ENCODE measurements around the gene DIAPH1. TPM values are rescaled to one million over a fixed set of nuclear protein-coding genes. Genes with fewer than 3 reads are reported as not detected.
A peak's percentile ranks its signal among the peaks of the same experiment; 100 is the strongest.

DIAPH1 gene
- total RNA-seq, 1 donor from 2014 or later = 44.1 TPM

DNA sequence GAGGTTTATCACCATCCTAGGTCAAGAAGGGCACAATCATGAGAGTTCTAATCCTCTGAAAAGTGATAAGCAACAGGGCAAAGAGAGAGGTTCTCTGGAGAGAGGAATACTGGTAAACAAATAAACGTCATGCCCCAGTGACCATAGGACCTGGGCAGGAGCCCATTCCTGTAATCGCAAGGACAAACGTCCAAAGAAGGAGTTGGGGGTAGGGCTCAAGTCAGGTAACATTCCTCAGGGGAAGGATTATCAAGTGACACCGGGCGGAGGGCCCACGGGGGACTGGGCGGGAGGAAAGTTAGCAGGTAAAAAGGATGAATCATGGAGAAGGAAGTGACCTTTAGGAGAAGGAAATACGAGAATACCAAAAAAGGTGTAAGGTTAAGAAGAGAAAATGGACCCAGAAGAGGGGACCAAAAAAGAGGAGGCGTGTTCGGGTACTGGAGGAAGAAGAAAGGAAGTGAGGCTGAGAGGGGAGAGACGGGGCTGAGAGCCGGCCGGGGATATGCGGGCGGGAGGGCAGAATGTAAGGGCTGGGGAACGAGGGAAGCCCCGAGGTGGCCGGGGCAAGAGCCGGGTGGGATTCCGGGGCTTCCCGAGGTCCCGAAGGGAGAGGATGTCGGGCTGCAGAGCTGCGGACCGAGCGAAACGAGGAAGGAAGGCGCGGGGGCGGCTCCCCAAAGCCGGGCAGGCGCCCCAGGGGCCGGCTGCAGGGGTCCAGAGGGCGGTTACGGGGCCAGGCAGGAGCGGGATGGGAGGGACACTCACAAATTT, 583 bp downstream of the DIAPH1 start:
- Mint-ChIP-seq H3K9me3 (ENCODE audit: low read depth) (no peaks in the 10 kb centered on the region), H3K27me3 (ENCODE audit: low read depth) (no peaks in the 10 kb centered on the region), H3K4me1 (ENCODE audit: low read depth) (peaks cover 38% of the 10 kb centered on the region), H3K27ac (ENCODE audit: unreplicated experiment) (peak overlapping the region; percentile 90), H3K36me3 (ENCODE audit: low read depth) (peaks cover 10% of the 10 kb centered on the region), H3K4me3 (ENCODE audit: unreplicated experiment) (peak overlapping the region; percentile 89)
- no peak for DNase-seq (ENCODE audit: low spot score)
- TF ChIP-seq CTCF (IDR thresholded peaks at IDR 0.05) = no peak

GRCh38 chr5:141617682-141618029, 1.1 kb downstream of the DIAPH1 start:
- Mint-ChIP-seq H3K27me3 (ENCODE audit: low read depth) (no peaks in the 10 kb centered on the region), H3K9me3 (ENCODE audit: low read depth) (no peaks in the 10 kb centered on the region), H3K27ac (ENCODE audit: unreplicated experiment) (peak overlapping the region; percentile 90), H3K36me3 (ENCODE audit: low read depth) (peaks cover 8% of the 10 kb centered on the region), H3K4me3 (ENCODE audit: unreplicated experiment) (peak overlapping the region; percentile 89), H3K4me1 (ENCODE audit: low read depth) (peaks cover 38% of the 10 kb centered on the region)
- DNase-seq (ENCODE audit: low spot score) = no peak
- no peak for TF ChIP-seq CTCF (IDR thresholded peaks at IDR 0.05)

GRCh38 chr5:141617128-141617527, 1.7 kb downstream of the DIAPH1 start:
- H3K27ac Mint-ChIP-seq (ENCODE audit: unreplicated experiment) = peak overlapping the region; percentile 90
- no peak for DNase-seq (ENCODE audit: low spot score)

DNA sequence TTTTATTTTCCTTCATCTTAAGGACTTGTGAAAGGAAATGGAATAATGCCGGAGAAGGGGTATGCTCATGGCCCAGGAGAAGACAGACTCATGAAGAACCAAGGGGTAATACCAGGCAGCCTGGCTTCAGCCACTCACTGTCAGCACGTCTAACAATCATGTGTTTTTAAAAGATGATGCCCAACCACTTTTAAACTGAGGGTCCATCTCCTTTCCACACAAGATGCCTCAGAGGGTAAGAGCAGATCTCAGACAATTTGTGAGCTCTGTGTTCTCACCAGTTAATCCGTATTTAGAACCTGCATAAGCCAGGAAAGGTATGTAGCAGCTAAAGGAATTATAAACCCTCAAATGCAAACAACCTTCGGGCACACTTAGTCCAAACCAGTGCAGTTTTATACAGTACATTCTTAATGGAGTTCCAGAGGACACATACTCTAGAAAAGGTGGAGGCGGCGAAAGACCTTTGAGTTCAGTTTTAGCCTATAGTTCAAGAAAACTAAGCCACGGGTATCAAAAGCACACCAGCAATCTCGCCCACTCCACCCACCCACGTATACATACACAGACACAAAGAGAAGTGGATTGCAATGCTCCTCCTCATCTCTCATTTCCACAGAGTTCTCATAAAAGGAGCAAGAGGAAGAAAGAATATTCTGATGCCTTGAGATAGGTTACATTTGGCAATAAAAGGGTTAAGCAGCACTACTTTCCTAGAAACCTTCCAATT, 2.6 kb downstream of the DIAPH1 start:
- Mint-ChIP-seq H3K27ac (ENCODE audit: unreplicated experiment) (peak overlapping the region; percentile 36), H3K36me3 (ENCODE audit: low read depth) (peaks cover 2% of the 10 kb centered on the region), H3K27me3 (ENCODE audit: low read depth) (no peaks in the 10 kb centered on the region), H3K9me3 (ENCODE audit: low read depth) (no peaks in the 10 kb centered on the region), H3K4me3 (ENCODE audit: unreplicated experiment) (no peak overlapping the region), H3K4me1 (ENCODE audit: low read depth) (peaks cover 38% of the 10 kb centered on the region)
- DNase-seq (ENCODE audit: low spot score) = no peak
- TF ChIP-seq CTCF (IDR thresholded peaks at IDR 0.05) = no peak

More at GRCh38 chr5:141617128-141617527, 1.7 kb downstream of the DIAPH1 start:
- Mint-ChIP-seq H3K36me3 (ENCODE audit: low read depth) (peaks cover 7% of the 10 kb centered on the region), H3K27me3 (ENCODE audit: low read depth) (no peaks in the 10 kb centered on the region), H3K4me3 (ENCODE audit: unreplicated experiment) (peak overlapping the region; percentile 89), H3K4me1 (ENCODE audit: low read depth) (peaks cover 38% of the 10 kb centered on the region), H3K9me3 (ENCODE audit: low read depth) (no peaks in the 10 kb centered on the region)
- TF ChIP-seq CTCF (IDR thresholded peaks at IDR 0.05) = no peak

GRCh38 chr5:141613344-141613743, 5.5 kb downstream of the DIAPH1 start:
- Mint-ChIP-seq H3K9me3 (ENCODE audit: low read depth) (no peaks in the 10 kb centered on the region), H3K36me3 (ENCODE audit: low read depth) (peaks cover 4% of the 10 kb centered on the region), H3K27me3 (ENCODE audit: low read depth) (no peaks in the 10 kb centered on the region), H3K4me1 (ENCODE audit: low read depth) (peaks cover 30% of the 10 kb centered on the region), H3K27ac (ENCODE audit: unreplicated experiment) (no peak overlapping the region), H3K4me3 (ENCODE audit: unreplicated experiment) (no peak overlapping the region)
- no peak for TF ChIP-seq CTCF (IDR thresholded peaks at IDR 0.05)
- no peak for DNase-seq (ENCODE audit: low spot score)
